Testis (tissue), 3 donors: Measurements from ENCODE around the gene TRPC3. TPM values are rescaled to one million over a fixed set of nuclear protein-coding genes. Genes with fewer than 3 reads are reported as not detected.

Experiments
- DNase-seq: peaks from one replicate; pipeline ENCODE4 v3.0.0-alpha.2; 2019
- H3K27ac ChIP-seq, 2 donors: fragments of 200-600 bp; sonication (generic); one replicate each; pipeline ENCODE4 v1.5.1; 2019
- H3K27me3 ChIP-seq: fragments of 200-600 bp; sonication (generic); one replicate; pipeline ENCODE4 v1.5.1; 2019
- H3K36me3 ChIP-seq: fragments of 200-600 bp; sonication (generic); one replicate; pipeline ENCODE4 v1.5.1; 2017; ENCODE audit warnings: low read depth; ENCODE audit errors: missing control alignments
- H3K4me1 ChIP-seq: fragments of 200-600 bp; sonication (generic); one replicate; pipeline ENCODE4 v1.5.1; 2019
- H3K4me3 ChIP-seq, 2 donors: fragments of 200-600 bp; sonication (generic); one replicate each; pipeline ENCODE4 v1.5.1; 2017 to 2019
- H3K9me3 ChIP-seq: fragments of 200-600 bp; sonication (generic); one replicate; pipeline ENCODE4 v1.5.1; 2017
- CTCF ChIP-seq, 3 experiments: fragments of 450-650 bp in 2 of 3; fragments of 200-600 bp in 1 of 3; sonication (generic) in 1 of 3; IDR thresholded peaks; one replicate each; pipeline ENCODE4 v1.5.1; 2016 to 2019; ENCODE audit warnings: antibody characterized with exemption in 3 of 3, mild to moderate bottlenecking in 2 of 3, moderate library complexity in 1 of 3
- POLR2A ChIP-seq: fragments of 450-650 bp; IDR thresholded peaks from one replicate; pipeline ENCODE4 v1.6.1; 2017; ENCODE audit warnings: antibody characterized with exemption, mild to moderate bottlenecking, moderate library complexity
- WGBS, 2 donors: methylation state at CpG; one replicate each; pipeline ENCODE4 v1.1.5; 2018; 5-methylcytosine and 5-hydroxymethylcytosine counted together
- intact Hi-C: fragments of 100-400 bp; cut with DNase I; formaldehyde crosslinking; loops from one replicate; pipeline ENCODE4 v1.15.1; 2023; ENCODE audit warnings: low total_unique reads
- polyA plus RNA-seq: library from polyadenylated mRNA; stranded (reverse); fragments of 350-450 nt; fragmentation: Illumina TruSeq; extraction: RNeasy Lipid Tissue Mini Kit (QIAGEN cat#74804); gene quantifications from one replicate; pipeline ENCODE4 v1.2.3, GENCODE V29; 2014; ENCODE audit warnings: low read depth, low replicate concordance; ENCODE audit not compliant: insufficient read depth
- total RNA-seq, 2 donors: library from RNA; depleted of rRNA; stranded (reverse); fragments of >200 nt; gene quantifications; one replicate each; pipeline ENCODE4 v1.2.3, GENCODE V29; 2016

Gene TRPC3
- total and polyA plus RNA-seq, 3 donors from 2014 or later = 0.57 to 3.7 (median 1.9) TPM

- H3K36me3 ChIP-seq = no peaks in the 10 kb centered on the region
Observed at GRCh38 chr4:121861426-121861825, 90.4 kb downstream of the TRPC3 start.

DNA sequence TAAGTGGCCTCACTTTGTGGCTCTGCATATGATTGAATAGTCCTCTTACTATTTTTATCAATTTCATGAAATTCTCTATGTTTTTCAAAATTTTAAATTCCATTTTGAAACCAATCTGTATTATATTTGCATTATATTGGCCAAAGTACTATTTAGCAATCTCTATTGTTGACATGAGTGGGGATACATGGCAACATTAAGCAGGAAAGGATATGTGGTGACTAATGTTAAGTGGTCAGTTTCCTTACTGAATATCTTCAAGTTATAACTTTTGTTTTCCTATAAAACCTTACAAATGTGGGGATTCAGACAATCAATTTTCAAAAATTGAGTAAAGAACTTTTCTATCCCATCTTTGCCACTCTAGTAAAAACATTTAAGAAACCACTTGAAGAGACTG, 91.7 kb downstream of the TRPC3 start:
- Histone ChIP-seq H3K9me3 (no peaks in the 10 kb centered on the region), H3K4me1 (no peaks in the 10 kb centered on the region), H3K36me3 (no peaks in the 10 kb centered on the region), H3K4me3 (no peak overlapping the region), H3K27me3 (no peaks in the 10 kb centered on the region), H3K27ac (no peak overlapping the region)
- TF ChIP-seq CTCF (IDR thresholded peaks at IDR 0.05) (no peak), POLR2A (no peak)
- intact Hi-C loops = no loop called here
- DNase-seq = no peak

More at GRCh38 chr4:121861426-121861825, 90.4 kb downstream of the TRPC3 start:
- no peak for DNase-seq
- H3K4me1 ChIP-seq = no peaks in the 10 kb centered on the region
- 89 to 95% methylated on average over 2 of the region's 2 CpGs for WGBS, 2 donors
- H3K9me3 ChIP-seq = no peaks in the 10 kb centered on the region
- intact Hi-C loops = no loop called here
- TF ChIP-seq CTCF (IDR thresholded peaks at IDR 0.05) = no peak
- TF ChIP-seq POLR2A = no peak
- H3K27ac ChIP-seq = no peak overlapping the region
- no peak overlapping the region for H3K4me3 ChIP-seq
- no peaks in the 10 kb centered on the region for H3K27me3 ChIP-seq

DNA sequence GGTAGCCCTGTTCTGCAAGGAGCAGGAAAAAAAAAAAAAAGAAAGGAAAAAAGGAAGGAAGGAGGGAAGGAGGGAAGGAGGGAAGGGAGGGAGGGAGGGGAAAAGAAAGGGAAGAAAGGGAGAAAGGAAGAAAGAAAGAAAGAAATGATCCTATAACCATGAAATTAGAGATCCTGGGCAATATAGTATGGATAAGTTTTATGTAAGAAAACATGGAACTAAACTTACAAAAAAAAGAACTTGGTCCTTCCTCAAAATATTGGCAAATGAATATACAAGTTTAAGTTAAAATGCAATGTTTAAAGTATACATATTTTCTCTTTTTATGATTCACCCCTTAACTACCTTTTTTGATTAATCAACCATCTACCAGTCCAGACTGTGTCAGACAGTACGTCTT, 100.5 kb downstream of the TRPC3 start:
- H3K9me3 ChIP-seq = no peaks in the 10 kb centered on the region
- H3K27me3 ChIP-seq = no peaks in the 10 kb centered on the region
- WGBS, 2 donors = 73 to 75% methylated on average over 1 of the region's 1 CpG
- TF ChIP-seq CTCF (IDR thresholded peaks at IDR 0.05) = no peak
- no peak for TF ChIP-seq POLR2A
- no peaks in the 10 kb centered on the region for H3K36me3 ChIP-seq
- no peaks in the 10 kb centered on the region for H3K4me1 ChIP-seq
- DNase-seq = no peak
- no peak overlapping the region for H3K27ac ChIP-seq
- intact Hi-C loops = no loop called here
- no peak overlapping the region for H3K4me3 ChIP-seq

- no peaks in the 10 kb centered on the region for H3K36me3 ChIP-seq
- no peak for TF ChIP-seq CTCF (IDR thresholded peaks at IDR 0.05)
- TF ChIP-seq POLR2A = no peak
- H3K9me3 ChIP-seq = no peaks in the 10 kb centered on the region
- DNase-seq = no peak
- no peaks in the 10 kb centered on the region for H3K27me3 ChIP-seq
- H3K4me1 ChIP-seq = no peaks in the 10 kb centered on the region
- 71 to 80% methylated on average over 6 of the region's 6 CpGs for WGBS, 2 donors
- no peak overlapping the region for H3K4me3 ChIP-seq
- H3K27ac ChIP-seq = no peak overlapping the region
- intact Hi-C loops = no loop called here
Observed at GRCh38 chr4:121846662-121847061, 105.2 kb downstream of the TRPC3 start.

DNA sequence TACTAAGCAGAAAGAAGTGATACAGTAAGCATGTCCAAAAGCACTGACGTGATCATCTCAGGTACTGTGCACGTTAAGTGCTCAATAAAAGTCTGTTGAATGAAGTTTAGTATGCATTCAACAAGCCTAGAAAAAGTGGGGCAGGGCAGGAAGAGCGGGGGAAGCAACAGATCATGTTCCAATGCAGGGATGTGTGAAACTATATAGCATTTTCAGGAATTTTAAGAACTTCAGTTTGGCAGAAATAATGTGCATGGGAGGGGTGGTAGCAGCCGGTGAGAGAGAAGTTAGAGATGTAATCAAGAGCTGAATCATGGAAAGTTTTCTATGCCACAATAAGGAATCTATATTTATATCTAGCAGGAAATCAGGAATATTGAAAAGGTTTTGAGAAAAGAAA, 109.0 kb downstream of the TRPC3 start:
- Histone ChIP-seq H3K27ac (no peak overlapping the region), H3K36me3 (no peaks in the 10 kb centered on the region), H3K4me3 (no peak overlapping the region), H3K27me3 (no peaks in the 10 kb centered on the region), H3K4me1 (no peaks in the 10 kb centered on the region), H3K9me3 (no peaks in the 10 kb centered on the region)
- intact Hi-C loops = no loop called here
- TF ChIP-seq CTCF (IDR thresholded peaks at IDR 0.05) (no peak), POLR2A (no peak)
- 90 to 92% methylated on average over 4 of the region's 4 CpGs for WGBS, 2 donors
- no peak for DNase-seq
